Tracheal epithelial cell (primary cell): ENCODE measurements around the gene ZNF700. TPM values are rescaled to one million over a fixed set of nuclear protein-coding genes. Genes with fewer than 3 reads are reported as not detected.

Experiments used
- total RNA-seq: library from RNA; depleted of rRNA; stranded (reverse); fragments of >200 nt; gene quantifications from 2 replicates; pipeline ENCODE4 v1.2.1, GENCODE V29; 2014

Gene ZNF700
- 8.2 and 8.5 TPM in 2 replicates for total RNA-seq

GRCh38 chr19:11924886-11925650 is at the start of gene ZNF700:
TSS of gene ZNF700 (plus strand) at chr19:11925107. CDS start at chr19:11925211, 104 bp downstream.

DNA sequence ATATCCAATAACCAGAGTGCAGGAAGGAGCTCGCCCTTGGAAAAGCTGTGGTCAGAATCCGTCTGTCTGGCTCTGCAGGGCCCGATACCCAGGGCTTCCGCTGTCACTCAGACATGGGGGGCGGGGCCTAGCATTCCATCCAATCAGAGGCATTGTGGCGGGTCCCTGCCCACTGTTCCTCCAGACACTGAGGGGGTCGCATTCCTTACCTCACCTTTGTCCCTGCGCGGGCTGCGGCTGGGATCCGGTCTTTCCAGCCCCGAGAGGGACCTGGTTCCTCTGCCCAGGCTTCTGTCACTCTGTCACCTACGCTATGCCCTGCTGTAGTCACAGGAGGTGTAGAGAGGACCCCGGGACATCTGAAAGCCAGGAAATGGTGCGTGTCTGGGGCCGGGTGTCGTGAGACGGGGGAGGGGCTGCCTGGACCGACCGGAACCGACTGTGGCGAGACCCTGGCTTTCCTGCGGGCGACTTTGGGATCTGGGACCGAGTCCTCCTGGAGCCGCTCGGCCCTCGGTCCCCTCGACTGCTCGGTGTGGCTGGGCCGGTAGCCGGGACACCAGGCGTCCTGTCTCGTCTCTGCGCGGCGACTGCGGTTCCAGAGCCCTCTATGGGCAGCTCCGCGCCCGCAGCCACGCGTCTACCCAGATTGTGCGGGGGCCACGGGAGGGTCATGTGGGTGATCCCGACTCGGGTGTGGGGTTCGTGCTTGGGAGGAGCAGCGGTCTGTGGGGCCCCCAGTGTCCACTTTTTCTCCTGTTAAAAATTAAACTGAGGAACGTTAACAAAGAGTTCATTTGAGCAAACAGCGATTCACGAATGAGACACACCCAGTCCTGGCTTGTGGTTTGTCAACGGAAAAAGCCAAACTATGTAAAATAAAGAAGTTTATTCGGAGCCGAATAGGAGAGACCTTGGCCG is 37.0 kb upstream of the ZNF700 start, which contains the start of gene ZNF69:
Gene ZNF69, plus strand, starts transcription at position 172 of the 921 bp plus-strand sequence. Its CDS starts 142 bp downstream, at position 314.

GRCh38 chr19:11964858-11965645 is 40.1 kb downstream of the ZNF700 start, which contains the start of gene ZNF763:
TSS of gene ZNF763 (plus strand) at chr19:11965040. CDS start at chr19:11965209, 169 bp downstream.

Other genes with a start within 250 kb of the ZNF700 start
- gene ZNF823, start 186.2 kb upstream of the ZNF700 start, total RNA-seq = 6.4 and 8.7 TPM in 2 replicates
- 4.6 and 6.4 TPM in 2 replicates for gene ZNF441, start 158.1 kb upstream of the ZNF700 start, total RNA-seq
- 0.72 and 0.85 TPM in 2 replicates for gene ZNF491, start 126.6 kb upstream of the ZNF700 start, total RNA-seq
- gene ZNF440, start 110.8 kb upstream of the ZNF700 start, total RNA-seq = 8.4 and 9.6 TPM in 2 replicates
- gene ZNF439, start 76.4 kb upstream of the ZNF700 start, total RNA-seq = 1.3 and 2.4 TPM in 2 replicates
- gene ZNF69, start 37.3 kb upstream of the ZNF700 start, total RNA-seq = 0.21 and 7.2 TPM in 2 replicates
- 0.43 and 1.2 TPM in 2 replicates for gene ZNF763, start 39.9 kb downstream of the ZNF700 start, total RNA-seq
- 1.2 and 4.3 TPM in 2 replicates for gene ZNF433, start 110.6 kb downstream of the ZNF700 start, total RNA-seq
- gene ZNF878, start 127.9 kb downstream of the ZNF700 start, total RNA-seq = under 0.01 TPM in 1 of 2 replicates, not detected in the other
- gene ZNF844, start 139.6 kb downstream of the ZNF700 start, total RNA-seq = 2.3 and 3.6 TPM in 2 replicates
- 2.3 and 4.1 TPM in 2 replicates for gene ZNF20, start 215.2 kb downstream of the ZNF700 start, total RNA-seq
- 4.9 and 7.7 TPM in 2 replicates for gene ZNF625, start 231.6 kb downstream of the ZNF700 start, total RNA-seq
- 2.9 and 3.6 TPM in 2 replicates for gene ZNF136, start 238.0 kb downstream of the ZNF700 start, total RNA-seq